PC-3 (cell line): ENCODE data around the gene GUF1. TPM values are rescaled to one million over a fixed set of nuclear protein-coding genes. Genes with fewer than 3 reads are reported as not detected.
A peak's percentile ranks its signal among the peaks of the same experiment; 100 is the strongest.

Source experiments
- ATAC-seq: fragments of 200-7000 bp; cut with Tn5 transposase; 2 replicates; pipeline ENCODE4 v1.9.1; 2020; ENCODE audit warnings: mild to moderate bottlenecking, moderate library complexity
- BruUV-seq: library from RNA; stranded (reverse); fragments of 400-500 nt; replicated peaks from 2 replicates; lab custom pipeline; 2021; lab: Mats Ljungman, UMichigan
- CTCF ChIA-PET: fragments of 300-600 bp; sonication (Branson Sonifier 250); formaldehyde crosslinking; loops from one replicate; lab custom pipeline; 2022; ENCODE audit warnings: antibody characterized with exemption; lab: Charles Lee
- POLR2A ChIA-PET: fragments of 300-600 bp; sonication (Branson Sonifier 250); formaldehyde crosslinking; loops from one replicate; lab custom pipeline; 2022; ENCODE audit warnings: antibody characterized with exemption; ENCODE audit not compliant: unreplicated experiment; lab: Charles Lee
- DNase-seq: peaks from one replicate; pipeline ENCODE4 v3.0.0-alpha.2; 2015
- H2AFZ ChIP-seq: fragments of 300-600 bp; sonication (generic); 2 replicates; pipeline ENCODE4 v1.6.0; 2016; ENCODE audit warnings: antibody characterized with exemption, low read length
- H3F3A ChIP-seq: fragments of 300-600 bp; sonication (generic); one replicate; pipeline ENCODE4 v1.6.0; 2017; ENCODE audit warnings: antibody characterized with exemption, low read length, control low read depth, mild to moderate bottlenecking; ENCODE audit not compliant: unreplicated experiment
- H3K27ac ChIP-seq: fragments of 300-600 bp; sonication (generic); 2 replicates; pipeline ENCODE4 v1.5.1; 2016; ENCODE audit warnings: mild to moderate bottlenecking, low read length
- H3K27me3 ChIP-seq: fragments of 300-600 bp; sonication (generic); 2 replicates; pipeline ENCODE4 v1.6.1; 2016; ENCODE audit warnings: low read length, mixed read lengths
- H3K36me3 ChIP-seq: fragments of 300-600 bp; sonication (generic); 2 replicates; pipeline ENCODE4 v1.6.1; 2016; ENCODE audit warnings: low read depth, mixed run types, low read length, mixed read lengths
- H3K4me1 ChIP-seq: fragments of 300-600 bp; sonication (generic); 2 replicates; pipeline ENCODE4 v1.5.1; 2016; ENCODE audit warnings: low read length; ENCODE audit not compliant: insufficient read depth
- H3K4me2 ChIP-seq: fragments of 300-600 bp; sonication (generic); 2 replicates; pipeline ENCODE4 v1.6.0; 2016; ENCODE audit warnings: low read length
- H3K4me3 ChIP-seq: fragments of 300-600 bp; sonication (generic); 2 replicates; pipeline ENCODE4 v1.5.1; 2016; ENCODE audit warnings: mild to moderate bottlenecking, low read length, mixed read lengths
- H3K79me2 ChIP-seq: fragments of 300-600 bp; sonication (generic); 2 replicates; pipeline ENCODE4 v1.6.1; 2017; ENCODE audit warnings: low read length, mixed read lengths
- H3K9ac ChIP-seq: fragments of 300-600 bp; sonication (generic); 2 replicates; pipeline ENCODE4 v1.6.0; 2016; ENCODE audit warnings: mild to moderate bottlenecking, low read length
- H3K9me2 ChIP-seq: fragments of 300-600 bp; sonication (generic); replicated peaks from 2 replicates; pipeline ENCODE4 v1.6.1; 2016; ENCODE audit warnings: mixed run types, low read length, mixed read lengths
- H3K9me3 ChIP-seq: fragments of 300-600 bp; sonication (generic); 2 replicates; pipeline ENCODE4 v1.6.1; 2016; ENCODE audit warnings: low read length, mixed read lengths
- H4K20me1 ChIP-seq: fragments of 300-600 bp; sonication (generic); 2 replicates; pipeline ENCODE4 v1.6.1; 2016; ENCODE audit warnings: low read length, mixed read lengths
- EZH2 ChIP-seq: fragments of 300-600 bp; sonication (generic); IDR thresholded peaks from one replicate; pipeline ENCODE4 v1.6.1; 2017; ENCODE audit warnings: antibody characterized with exemption, mild to moderate bottlenecking, low read length; ENCODE audit not compliant: unreplicated experiment
- EZH2phosphoT487 ChIP-seq: fragments of 300-600 bp; sonication (generic); IDR thresholded peaks from 2 replicates; pipeline ENCODE4 v1.6.1; 2018; ENCODE audit warnings: mild to moderate bottlenecking, antibody characterized with exemption, low read length, borderline replicate concordance
- intact Hi-C: fragments of 100-400 bp; cut with micrococcal nuclease; formaldehyde crosslinking; loops from 2 replicates; pipeline ENCODE4 v1.9.0; 2023
- total RNA-seq: library from RNA; depleted of rRNA; stranded (reverse); fragments of >200 nt; gene quantifications from 2 replicates; pipeline ENCODE4 v1.2.3, GENCODE V29; 2014
- TF ChIP-seq, protein P1 (sequence below): fragments of 300-600 bp; sonication (generic); conservative IDR thresholded peaks from 2 replicates; pipeline ENCODE4 v1.5.1; 2017; ENCODE audit warnings: antibody characterized with exemption, low read depth, mild to moderate bottlenecking, low read length

GUF1 gene
- total RNA-seq, 1 experiment from 2014 or later = 13.7 TPM

DNA sequence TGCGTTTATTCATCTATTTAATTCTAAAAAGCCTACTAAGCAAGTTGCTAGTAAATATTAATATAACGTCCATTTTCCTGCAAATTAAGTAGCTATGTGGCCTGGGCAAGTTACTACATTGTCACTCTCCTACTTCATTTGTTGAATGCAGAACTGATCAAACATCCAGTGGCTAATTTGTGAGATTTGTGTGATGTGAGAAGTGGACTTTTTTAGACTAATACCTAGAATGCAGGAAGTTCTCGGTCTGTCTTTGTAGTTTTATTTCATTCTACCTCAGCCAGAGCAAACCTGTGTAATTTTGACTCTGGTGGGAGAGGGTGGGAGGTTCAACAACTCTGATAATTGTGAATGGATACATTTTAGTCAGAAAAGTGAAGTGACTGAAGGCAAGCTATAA lies 840 bp downstream of the GUF1 start:
- Histone ChIP-seq H4K20me1 (no peaks in the 10 kb centered on the region), H3K79me2 (peaks cover 33% of the 10 kb centered on the region), H2AFZ (peak overlapping the region; percentile 98; the same call in 1 of the 2 replicates), H3K9me2 (no peaks in the 10 kb centered on the region), H3F3A (no peaks in the 10 kb centered on the region), H3K9me3 (no peaks in the 10 kb centered on the region), H3K36me3 (peaks cover 23% of the 10 kb centered on the region; the same call in 1 of the 2 replicates), H3K4me3 (peak overlapping the region; percentile 98), H3K4me1 (peaks cover 9% of the 10 kb centered on the region), H3K27ac (peak overlapping the region; percentile 55; the same call in 1 of the 2 replicates), H3K9ac (peak overlapping the region; percentile 97), H3K27me3 (no peaks in the 10 kb centered on the region), H3K4me2 (peak overlapping the region; percentile 98)
- intact Hi-C loops = no loop called here
- ChIA-PET POLR2A (no interaction called here), CTCF (no interaction called here)
- DNase-seq = no peak
- BruUV-seq = no TSS peak
- ATAC-seq = no peak
- TF ChIP-seq EZH2phosphoT487 (no peak), EZH2 (no peak)
- TF ChIP-seq, protein P1, sequence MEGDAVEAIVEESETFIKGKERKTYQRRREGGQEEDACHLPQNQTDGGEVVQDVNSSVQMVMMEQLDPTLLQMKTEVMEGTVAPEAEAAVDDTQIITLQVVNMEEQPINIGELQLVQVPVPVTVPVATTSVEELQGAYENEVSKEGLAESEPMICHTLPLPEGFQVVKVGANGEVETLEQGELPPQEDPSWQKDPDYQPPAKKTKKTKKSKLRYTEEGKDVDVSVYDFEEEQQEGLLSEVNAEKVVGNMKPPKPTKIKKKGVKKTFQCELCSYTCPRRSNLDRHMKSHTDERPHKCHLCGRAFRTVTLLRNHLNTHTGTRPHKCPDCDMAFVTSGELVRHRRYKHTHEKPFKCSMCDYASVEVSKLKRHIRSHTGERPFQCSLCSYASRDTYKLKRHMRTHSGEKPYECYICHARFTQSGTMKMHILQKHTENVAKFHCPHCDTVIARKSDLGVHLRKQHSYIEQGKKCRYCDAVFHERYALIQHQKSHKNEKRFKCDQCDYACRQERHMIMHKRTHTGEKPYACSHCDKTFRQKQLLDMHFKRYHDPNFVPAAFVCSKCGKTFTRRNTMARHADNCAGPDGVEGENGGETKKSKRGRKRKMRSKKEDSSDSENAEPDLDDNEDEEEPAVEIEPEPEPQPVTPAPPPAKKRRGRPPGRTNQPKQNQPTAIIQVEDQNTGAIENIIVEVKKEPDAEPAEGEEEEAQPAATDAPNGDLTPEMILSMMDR = no peak

DNA sequence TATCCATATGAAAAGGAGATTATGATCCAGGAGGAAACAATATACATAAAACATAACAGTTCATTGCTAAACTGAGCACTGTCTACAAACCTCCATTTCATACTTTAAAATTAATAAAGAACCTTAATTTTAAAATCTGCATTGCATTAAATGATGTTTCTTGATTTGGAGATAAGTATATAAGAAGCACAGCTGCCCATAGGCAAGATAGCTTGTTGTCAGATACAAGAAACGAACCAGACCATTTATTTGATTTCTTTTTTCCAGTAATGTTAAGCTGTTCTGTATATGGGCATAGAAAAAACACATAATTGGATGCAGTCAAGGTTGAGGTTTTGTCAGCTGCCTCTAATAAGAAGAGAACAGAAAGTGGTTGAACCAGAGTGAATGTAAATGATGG lies 6.4 kb downstream of the GUF1 start:
- H3K9me2 ChIP-seq = no peaks in the 10 kb centered on the region
- H2AFZ ChIP-seq = no peak overlapping the region
- intact Hi-C loops = no loop called here
- no peaks in the 10 kb centered on the region for H3K27me3 ChIP-seq
- no peaks in the 10 kb centered on the region for H3F3A ChIP-seq
- ChIA-PET POLR2A (no interaction called here), CTCF (no interaction called here)
- no peak overlapping the region for H3K9ac ChIP-seq
- no TSS peak for BruUV-seq
- peaks cover 19% of the 10 kb centered on the region for H3K79me2 ChIP-seq
- TF ChIP-seq, protein P1 = no peak
- no peak for DNase-seq
- no peak overlapping the region for H3K4me3 ChIP-seq
- H3K9me3 ChIP-seq = no peaks in the 10 kb centered on the region
- H3K27ac ChIP-seq = no peak overlapping the region
- no peak overlapping the region for H3K4me2 ChIP-seq
- ATAC-seq = no peak
- H3K4me1 ChIP-seq = peaks cover 9% of the 10 kb centered on the region
- H3K36me3 ChIP-seq = peaks cover 54% of the 10 kb centered on the region
- H4K20me1 ChIP-seq = no peaks in the 10 kb centered on the region

DNA sequence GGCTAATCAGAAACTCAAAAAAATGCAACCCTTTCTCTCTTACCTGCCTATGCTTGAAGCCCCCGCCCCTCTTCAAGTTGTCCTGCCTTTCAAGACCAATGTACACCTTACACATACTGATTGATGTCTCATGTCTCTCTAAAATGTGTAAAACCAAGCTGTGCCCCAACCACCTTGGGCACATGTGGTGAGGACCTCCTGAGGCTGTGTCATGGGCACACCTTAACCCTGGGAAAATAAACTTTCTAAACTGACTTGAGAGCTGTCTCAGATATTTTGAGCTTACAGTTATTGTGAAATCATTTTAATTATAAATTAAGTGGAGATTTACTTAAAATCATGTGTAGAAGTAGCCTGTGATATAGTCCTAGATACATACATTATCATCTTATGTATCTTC lies 22.2 kb downstream of the GUF1 start:
- no peak overlapping the region for H3K4me3 ChIP-seq
- peaks cover 27% of the 10 kb centered on the region for H3K36me3 ChIP-seq
- CTCF ChIA-PET = no interaction called here
- H3K27ac ChIP-seq = no peak overlapping the region
- intact Hi-C loops = no loop called here
- no peaks in the 10 kb centered on the region for H3K4me1 ChIP-seq
- POLR2A ChIA-PET = no interaction called here
- H3K27me3 ChIP-seq = no peaks in the 10 kb centered on the region
- no peaks in the 10 kb centered on the region for H3F3A ChIP-seq
- TF ChIP-seq EZH2phosphoT487 (no peak), EZH2 (no peak)
- TF ChIP-seq, protein P1 = no peak
- H4K20me1 ChIP-seq = no peaks in the 10 kb centered on the region
- no peak overlapping the region for H2AFZ ChIP-seq
- H3K79me2 ChIP-seq = no peaks in the 10 kb centered on the region
- H3K9ac ChIP-seq = no peak overlapping the region
- ATAC-seq (no peak), DNase-seq (no peak)
- no TSS peak for BruUV-seq
- no peak overlapping the region for H3K4me2 ChIP-seq
- H3K9me3 ChIP-seq = no peaks in the 10 kb centered on the region
- no peaks in the 10 kb centered on the region for H3K9me2 ChIP-seq
